OCI-LY7 (cell line): ENCODE results near the gene CNTF. TPM values are rescaled to one million over a fixed set of nuclear protein-coding genes. Genes with fewer than 3 reads are reported as not detected.

Experiments
- BruUV-seq: library from RNA; stranded (reverse); fragments of 400-500 nt; replicated peaks from 2 replicates; lab custom pipeline; 2021; lab: Mats Ljungman, UMichigan
- CTCF ChIA-PET: fragments of 300-600 bp; sonication (Branson Sonifier 250); formaldehyde crosslinking; loops from one replicate; lab custom pipeline; 2022; ENCODE audit warnings: antibody characterized with exemption; ENCODE audit not compliant: unreplicated experiment; lab: Charles Lee
- POLR2A ChIA-PET: fragments of 300-600 bp; sonication (Branson Sonifier 250); formaldehyde crosslinking; loops from one replicate; lab custom pipeline; 2022; ENCODE audit warnings: antibody characterized with exemption; lab: Charles Lee
- DNase-seq: peaks from one replicate; pipeline ENCODE4 v3.0.0-alpha.2; 2015; ENCODE audit warnings: low spot score
- H2AFZ ChIP-seq: fragments of 200-600 bp; sonication (generic), shearing (Covaris generic); 2 replicates; pipeline ENCODE4 v1.6.1; 2014; ENCODE audit warnings: mild to moderate bottlenecking, antibody characterized with exemption, low read length, moderate library complexity
- H3K27ac ChIP-seq: fragments of 200-600 bp; sonication (generic); 2 replicates; pipeline ENCODE4 v1.5.1; 2014; ENCODE audit warnings: mixed run types, low read depth, mild to moderate bottlenecking, moderate library complexity, low read length, inconsistent platforms; ENCODE audit not compliant: poor library complexity, severe bottlenecking
- H3K36me3 ChIP-seq: fragments of 200-600 bp; sonication (generic); 2 replicates; pipeline ENCODE4 v1.6.1; 2014; ENCODE audit warnings: mild to moderate bottlenecking, antibody characterized with exemption, low read length, moderate library complexity, mixed read lengths; ENCODE audit not compliant: insufficient read depth
- H3K4me1 ChIP-seq: fragments of 200-600 bp; sonication (generic); 2 replicates; pipeline ENCODE4 v1.5.1; 2014; ENCODE audit warnings: mild to moderate bottlenecking, low read length; ENCODE audit not compliant: insufficient read depth, poor library complexity, severe bottlenecking
- H3K4me2 ChIP-seq: fragments of 200-600 bp; sonication (generic); 2 replicates; pipeline ENCODE4 v1.6.1; 2014; ENCODE audit warnings: mild to moderate bottlenecking, low read length
- H3K4me3 ChIP-seq: fragments of 200-600 bp; sonication (generic); 2 replicates; pipeline ENCODE4 v1.5.1; 2014; ENCODE audit warnings: mild to moderate bottlenecking, low read depth, low read length; ENCODE audit not compliant: poor library complexity, severe bottlenecking
- H3K79me2 ChIP-seq: fragments of 200-600 bp; sonication (generic); 2 replicates; pipeline ENCODE4 v1.6.1; 2016; ENCODE audit warnings: low read depth, mild to moderate bottlenecking, low read length, moderate library complexity, mixed read lengths; ENCODE audit not compliant: insufficient read depth
- H3K9me2 ChIP-seq: fragments of 200-600 bp; sonication (generic); 2 replicates; pipeline ENCODE4 v1.6.1; 2016; ENCODE audit warnings: mild to moderate bottlenecking, low read length, mixed read lengths; ENCODE audit not compliant: insufficient read depth
- H3K9me3 ChIP-seq: fragments of 200-600 bp; sonication (generic); 2 replicates; pipeline ENCODE4 v1.6.1; 2014; ENCODE audit warnings: mild to moderate bottlenecking, mixed run types, low read length, mixed read lengths
- H4K20me1 ChIP-seq: fragments of 200-600 bp; sonication (generic); 2 replicates; pipeline ENCODE4 v1.6.1; 2014; ENCODE audit warnings: mild to moderate bottlenecking, antibody characterized with exemption, low read length, moderate library complexity, mixed read lengths; ENCODE audit not compliant: insufficient read depth
- EZH2phosphoT487 ChIP-seq: fragments of 200-600 bp; sonication (generic); IDR thresholded peaks from 2 replicates; pipeline ENCODE4 v1.6.1; 2018; ENCODE audit warnings: low read depth, borderline replicate concordance, mild to moderate bottlenecking, mixed run types, antibody characterized with exemption, low read length, moderate library complexity, mixed read lengths
- intact Hi-C: fragments of 100-400 bp; cut with micrococcal nuclease; formaldehyde crosslinking; loops from one replicate; pipeline ENCODE4 v1.10.0; 2022; ENCODE audit not compliant: unreplicated experiment
- total RNA-seq, 2 experiments: library from RNA; depleted of rRNA in 1 of 2; stranded (reverse); fragments of >200 nt in 1 of 2; shearing (Covaris generic) in 1 of 2; gene quantifications; 2 replicates each; pipeline ENCODE4 v1.2.3, GENCODE V29; 2014 to 2022
- TF ChIP-seq, protein P1 (sequence below): fragments of 200-600 bp; sonication (generic); conservative IDR thresholded peaks from 2 replicates; pipeline ENCODE4 v1.5.1; 2014; ENCODE audit warnings: mild to moderate bottlenecking, antibody characterized with exemption, low read length, moderate library complexity, mixed read lengths

CNTF gene
- total RNA-seq, 2 experiments from 2014 or later: 3.3 to 3.4 TPM

GRCh38 chr11:58636587-58636986, 14.1 kb downstream of the CNTF start:
- Histone ChIP-seq H3K79me2 (no peaks in the 10 kb centered on the region), H3K9me2 (no peaks in the 10 kb centered on the region), H3K4me3 (no peak overlapping the region), H3K27ac (no peak overlapping the region), H3K36me3 (no peaks in the 10 kb centered on the region), H4K20me1 (no peaks in the 10 kb centered on the region), H3K4me1 (peaks cover 7% of the 10 kb centered on the region), H2AFZ (no peak overlapping the region), H3K9me3 (no peaks in the 10 kb centered on the region), H3K4me2 (no peak overlapping the region)
- intact Hi-C loops: no loop called here
- TF ChIP-seq, protein P1, sequence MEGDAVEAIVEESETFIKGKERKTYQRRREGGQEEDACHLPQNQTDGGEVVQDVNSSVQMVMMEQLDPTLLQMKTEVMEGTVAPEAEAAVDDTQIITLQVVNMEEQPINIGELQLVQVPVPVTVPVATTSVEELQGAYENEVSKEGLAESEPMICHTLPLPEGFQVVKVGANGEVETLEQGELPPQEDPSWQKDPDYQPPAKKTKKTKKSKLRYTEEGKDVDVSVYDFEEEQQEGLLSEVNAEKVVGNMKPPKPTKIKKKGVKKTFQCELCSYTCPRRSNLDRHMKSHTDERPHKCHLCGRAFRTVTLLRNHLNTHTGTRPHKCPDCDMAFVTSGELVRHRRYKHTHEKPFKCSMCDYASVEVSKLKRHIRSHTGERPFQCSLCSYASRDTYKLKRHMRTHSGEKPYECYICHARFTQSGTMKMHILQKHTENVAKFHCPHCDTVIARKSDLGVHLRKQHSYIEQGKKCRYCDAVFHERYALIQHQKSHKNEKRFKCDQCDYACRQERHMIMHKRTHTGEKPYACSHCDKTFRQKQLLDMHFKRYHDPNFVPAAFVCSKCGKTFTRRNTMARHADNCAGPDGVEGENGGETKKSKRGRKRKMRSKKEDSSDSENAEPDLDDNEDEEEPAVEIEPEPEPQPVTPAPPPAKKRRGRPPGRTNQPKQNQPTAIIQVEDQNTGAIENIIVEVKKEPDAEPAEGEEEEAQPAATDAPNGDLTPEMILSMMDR: peak; percentile 37; the same call in 1 of the 2 replicates
- no peak for TF ChIP-seq EZH2phosphoT487
- no peak for DNase-seq
- ChIA-PET CTCF (no interaction called here), POLR2A (interaction anchor here (1.3 kb wide), 1 partner anchor 472 kb away, joined by 4 read pairs; no protein-coding TSS in a partner anchor)
- no TSS peak for BruUV-seq

DNA sequence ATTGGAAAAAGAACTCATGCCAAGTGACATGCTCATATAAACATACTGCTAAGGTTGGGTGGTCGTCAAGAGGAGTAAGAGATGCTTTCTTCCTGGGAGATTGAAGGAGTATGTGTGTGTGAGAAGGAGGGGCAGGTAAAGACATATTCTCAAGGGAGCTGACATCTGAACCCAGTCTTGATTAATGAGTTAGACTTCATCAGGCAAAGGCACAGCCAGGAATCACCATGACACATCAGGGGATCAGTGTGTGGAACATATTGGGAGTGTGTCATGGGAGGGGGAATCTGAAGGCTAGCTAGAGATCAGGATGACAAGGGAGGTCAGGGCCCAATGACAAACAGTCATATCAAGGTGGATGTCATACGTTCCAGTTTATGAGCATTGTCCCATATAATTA, 14.9 kb downstream of the CNTF start:
- POLR2A ChIA-PET: interaction anchor here (0.6 kb wide), 1 partner anchor 393 kb away, joined by 4 read pairs; no protein-coding TSS in a partner anchor
- BruUV-seq: no TSS peak
- Histone ChIP-seq H3K79me2 (no peaks in the 10 kb centered on the region), H3K4me2 (no peak overlapping the region), H3K27ac (no peak overlapping the region), H3K4me1 (peaks cover 7% of the 10 kb centered on the region), H2AFZ (no peak overlapping the region), H3K36me3 (no peaks in the 10 kb centered on the region), H4K20me1 (no peaks in the 10 kb centered on the region), H3K9me3 (no peaks in the 10 kb centered on the region), H3K9me2 (no peaks in the 10 kb centered on the region), H3K4me3 (no peak overlapping the region)
- TF ChIP-seq, protein P1: no peak
- TF ChIP-seq EZH2phosphoT487: no peak
- CTCF ChIA-PET: no interaction called here
- no peak for DNase-seq
- intact Hi-C loops: no loop called here

DNA sequence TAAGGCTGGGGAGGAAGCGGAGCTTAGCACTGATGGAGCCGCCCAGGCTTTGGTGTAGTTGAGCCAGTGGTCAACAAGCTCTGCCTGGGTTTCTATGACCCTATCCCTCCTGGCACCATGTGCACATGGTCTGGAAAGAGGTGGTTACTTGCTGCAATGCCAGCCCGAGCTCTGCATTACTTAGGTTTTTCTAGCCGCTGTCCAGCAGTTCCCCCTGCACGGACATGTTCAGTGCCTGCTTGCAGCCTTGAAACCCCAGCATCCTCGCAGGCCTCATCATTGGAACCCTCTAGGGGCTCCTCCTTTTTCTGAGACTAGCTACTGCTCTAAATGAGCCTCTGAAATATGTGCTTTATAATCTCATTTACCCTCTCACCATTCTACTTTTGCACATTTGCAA, 16.6 kb downstream of the CNTF start:
- no peak overlapping the region for H2AFZ ChIP-seq
- TF ChIP-seq, protein P1: no peak
- no peak for TF ChIP-seq EZH2phosphoT487
- POLR2A ChIA-PET: interaction anchor here (1.1 to 1.3 kb wide), 2 partner anchors 9 to 11 kb away, joined by 3 to 5 read pairs; no protein-coding TSS in a partner anchor
- no peaks in the 10 kb centered on the region for H3K79me2 ChIP-seq
- no TSS peak for BruUV-seq
- intact Hi-C loops: no loop called here
- CTCF ChIA-PET: no interaction called here
- H3K36me3 ChIP-seq: no peaks in the 10 kb centered on the region
- no peaks in the 10 kb centered on the region for H4K20me1 ChIP-seq
- no peak overlapping the region for H3K4me2 ChIP-seq
- no peaks in the 10 kb centered on the region for H3K9me3 ChIP-seq
- peaks cover 7% of the 10 kb centered on the region for H3K4me1 ChIP-seq
- H3K27ac ChIP-seq: no peak overlapping the region
- DNase-seq: no peak
- H3K4me3 ChIP-seq: no peak overlapping the region
- no peaks in the 10 kb centered on the region for H3K9me2 ChIP-seq
